HAP-1 (cell line): Measurements from ENCODE around the gene PTCH1.

Experiments
- DNase-seq, 2 experiments: peaks; one replicate each; pipeline ENCODE4 v3.0.0-alpha.2; 2016 to 2020; ENCODE audit warnings: low spot score in 2 of 2
- H3K27me3 ChIP-seq: fragments of 250-450 bp; sonication (Bioruptor Pico); 2 replicates; pipeline ENCODE4 v1.5.1; 2020; ENCODE audit warnings: low read depth, mild to moderate bottlenecking, moderate library complexity
- H3K36me3 ChIP-seq: fragments of 250-450 bp; sonication (Bioruptor Pico); replicated peaks from 2 replicates; pipeline ENCODE4 v1.5.1; 2020; ENCODE audit warnings: mild to moderate bottlenecking
- H3K4me1 ChIP-seq: fragments of 250-450 bp; sonication (Bioruptor Pico); 2 replicates; pipeline ENCODE4 v1.5.1; 2020; ENCODE audit warnings: mild to moderate bottlenecking
- H3K4me3 ChIP-seq: fragments of 250-450 bp; sonication (Bioruptor Pico); 2 replicates; pipeline ENCODE4 v1.5.1; 2020; ENCODE audit warnings: mild to moderate bottlenecking, moderate library complexity
- H3K9me3 ChIP-seq: fragments of 250-450 bp; sonication (Bioruptor Pico); 2 replicates; pipeline ENCODE4 v1.5.1; 2020; ENCODE audit warnings: mild to moderate bottlenecking, moderate library complexity
- in situ Hi-C: fragments of 300-500 bp; cut with MboI; formaldehyde crosslinking; loops from 3 replicates; pipeline ENCODE4 v1.14.3; 2020; ENCODE audit warnings: low sequenced_read_pairs, inconsistent platforms, mixed read lengths

Gene PTCH1

DNA sequence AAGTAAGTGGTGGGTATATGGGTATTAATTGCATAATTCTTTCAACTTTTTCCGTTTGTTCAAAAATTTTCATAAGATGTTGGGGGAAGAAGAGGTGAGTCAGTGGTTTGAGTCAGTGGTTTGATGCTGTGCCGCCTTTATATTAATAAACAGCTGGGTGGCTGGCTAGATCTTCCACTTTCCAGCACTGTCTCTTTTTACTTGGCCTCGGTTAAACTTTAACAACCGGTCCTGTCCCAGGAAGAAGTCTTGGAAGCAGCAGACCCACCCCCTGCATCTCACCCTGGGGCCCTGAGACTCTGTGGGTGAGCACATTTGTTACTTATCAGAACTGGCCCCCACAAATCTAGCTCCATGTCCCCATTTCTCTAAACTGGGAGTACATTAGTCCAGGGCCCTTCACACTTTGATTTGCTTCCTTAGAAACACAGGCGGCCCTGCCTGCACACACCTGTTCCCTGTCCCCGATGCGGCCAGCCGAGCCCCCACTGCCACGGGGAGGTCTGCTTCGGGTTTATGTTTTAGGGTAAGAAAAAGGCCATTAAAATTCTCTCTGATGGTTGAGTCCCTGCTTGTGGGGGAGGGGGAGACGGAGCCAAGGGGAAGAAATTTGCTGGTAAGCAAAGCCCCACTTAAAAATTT lies 90.7 kb downstream of the PTCH1 start:
- no peaks in the 10 kb centered on the region for H3K27me3 ChIP-seq
- H3K4me3 ChIP-seq = peak overlapping the region; percentile 42
- peaks cover 5% of the 10 kb centered on the region; the same call in 1 of the 2 replicates for H3K36me3 ChIP-seq
- in situ Hi-C loops = no loop called here
- peaks cover 19% of the 10 kb centered on the region for H3K9me3 ChIP-seq
- H3K4me1 ChIP-seq = peaks cover 6% of the 10 kb centered on the region
- DNase-seq = peak; percentile 10 to 49

DNA sequence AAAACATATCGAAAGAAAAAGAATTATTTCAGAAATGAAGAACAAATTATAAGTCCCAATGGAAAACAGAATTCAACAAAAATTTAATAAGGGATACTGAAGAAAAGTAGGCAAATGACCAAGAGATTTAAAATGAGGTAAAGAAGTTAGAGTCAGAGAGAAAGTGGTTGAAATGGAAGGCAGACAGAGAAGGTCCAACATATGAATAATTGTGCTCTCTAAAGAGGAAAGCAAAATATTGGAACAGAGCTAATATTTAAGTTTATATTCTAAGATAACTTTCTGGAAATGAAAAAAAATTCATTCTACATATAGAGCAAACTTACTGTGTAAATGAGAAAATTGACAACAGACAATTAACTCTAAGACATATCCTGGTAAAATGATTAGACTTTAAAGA lies 94.1 kb downstream of the PTCH1 start:
- Histone ChIP-seq H3K4me3 (no peak overlapping the region), H3K4me1 (peaks cover 6% of the 10 kb centered on the region), H3K9me3 (peaks cover 13% of the 10 kb centered on the region), H3K36me3 (peaks cover 5% of the 10 kb centered on the region), H3K27me3 (no peaks in the 10 kb centered on the region)
- in situ Hi-C loops = no loop called here
- DNase-seq = no peak

DNA sequence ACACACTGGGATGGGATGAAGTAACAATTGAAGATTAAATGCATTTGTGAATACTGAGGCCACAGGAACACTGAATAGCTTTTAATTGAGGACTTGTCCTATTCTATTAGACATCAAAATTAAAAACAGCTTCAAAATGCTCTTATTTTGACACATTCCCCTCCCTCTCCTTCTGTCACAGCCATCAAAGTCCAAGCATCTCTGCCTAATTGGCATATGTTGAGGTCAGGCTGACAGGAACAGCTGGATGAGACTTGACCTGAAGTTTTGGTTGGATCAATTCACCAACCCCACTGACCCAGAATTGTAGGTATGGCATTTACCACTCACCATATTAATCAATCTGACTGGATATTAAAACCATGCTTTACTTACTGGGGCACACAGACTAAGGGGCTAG lies 96.3 kb downstream of the PTCH1 start:
- in situ Hi-C loops = no loop called here
- H3K4me1 ChIP-seq = no peaks in the 10 kb centered on the region

DNA sequence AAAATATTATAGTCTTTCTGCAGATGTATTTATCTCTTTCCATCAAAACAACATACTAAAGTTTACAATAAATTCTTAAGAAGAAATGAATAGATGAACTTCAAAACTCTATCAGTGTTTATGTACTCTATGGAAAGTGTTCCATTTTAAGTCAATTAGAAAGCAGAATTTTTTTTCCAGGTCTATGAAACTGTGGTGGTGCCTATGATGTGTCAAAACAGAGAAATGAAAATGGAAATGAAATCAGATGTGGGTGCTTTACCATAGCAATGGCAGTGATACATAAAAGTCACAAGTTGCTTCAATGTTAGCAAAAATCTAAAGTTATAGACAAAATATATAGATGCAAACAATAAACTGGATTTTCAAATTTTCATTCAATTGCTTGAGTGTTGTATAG lies 97.3 kb downstream of the PTCH1 start:
- no peak for DNase-seq
- in situ Hi-C loops = no loop called here
- Histone ChIP-seq H3K4me1 (no peaks in the 10 kb centered on the region), H3K36me3 (peaks cover 5% of the 10 kb centered on the region), H3K4me3 (no peak overlapping the region), H3K27me3 (no peaks in the 10 kb centered on the region), H3K9me3 (peaks cover 13% of the 10 kb centered on the region)

More for the DNA sequence above, 96.3 kb downstream of the PTCH1 start:
- H3K9me3 ChIP-seq = peaks cover 13% of the 10 kb centered on the region
- no peaks in the 10 kb centered on the region for H3K27me3 ChIP-seq
- no peak overlapping the region for H3K4me3 ChIP-seq
- H3K36me3 ChIP-seq = peaks cover 5% of the 10 kb centered on the region
- DNase-seq = no peak

DNA sequence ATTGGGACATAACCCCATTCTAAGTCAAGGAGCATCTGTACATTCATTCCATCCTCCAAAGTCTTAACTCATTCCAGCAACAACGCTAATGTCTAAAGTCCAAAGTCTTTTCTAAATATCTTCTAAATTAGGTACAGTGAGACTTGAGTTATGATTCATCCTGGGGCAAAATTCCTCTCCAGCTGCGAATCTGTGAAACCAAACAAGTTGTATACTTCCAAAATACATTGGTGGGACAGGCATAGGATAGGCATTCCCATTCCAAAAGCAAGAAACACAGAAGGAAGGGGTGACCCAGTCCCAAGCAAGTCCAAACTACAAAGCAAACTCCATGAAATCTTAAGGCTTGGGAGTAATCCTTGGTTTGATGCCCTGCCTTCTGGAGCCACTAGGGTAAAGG lies 101.6 kb downstream of the PTCH1 start:
- no peaks in the 10 kb centered on the region; the same call in 1 of the 2 replicates for H3K36me3 ChIP-seq
- no peak for DNase-seq
- H3K9me3 ChIP-seq = no peaks in the 10 kb centered on the region
- in situ Hi-C loops = no loop called here
- H3K27me3 ChIP-seq = no peaks in the 10 kb centered on the region
- peaks cover 8% of the 10 kb centered on the region for H3K4me1 ChIP-seq
- no peak overlapping the region for H3K4me3 ChIP-seq

DNA sequence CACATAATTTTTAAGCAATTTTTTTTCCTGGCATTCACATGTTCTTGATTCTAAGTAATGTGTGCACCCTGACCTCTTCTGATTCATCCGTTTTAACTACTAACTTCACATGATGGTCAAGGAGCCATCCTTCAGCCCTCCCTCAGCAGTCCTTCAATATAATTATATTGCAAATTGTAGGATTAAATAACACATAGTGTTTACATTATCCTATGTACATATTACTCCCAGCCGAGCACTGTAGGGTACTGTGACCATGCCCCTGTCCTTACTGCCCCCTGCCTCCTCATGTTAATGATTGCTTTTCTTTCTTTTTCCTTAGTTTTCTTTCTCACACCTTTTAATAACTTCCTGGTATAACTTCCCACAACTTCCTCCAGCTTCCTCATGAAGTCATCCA lies 103.0 kb downstream of the PTCH1 start:
- peaks cover 9% of the 10 kb centered on the region for H3K4me1 ChIP-seq
- H3K4me3 ChIP-seq = no peak overlapping the region
- in situ Hi-C loops = no loop called here
- no peaks in the 10 kb centered on the region for H3K9me3 ChIP-seq
- H3K27me3 ChIP-seq = no peaks in the 10 kb centered on the region
- no peaks in the 10 kb centered on the region for H3K36me3 ChIP-seq
- DNase-seq = no peak

DNA sequence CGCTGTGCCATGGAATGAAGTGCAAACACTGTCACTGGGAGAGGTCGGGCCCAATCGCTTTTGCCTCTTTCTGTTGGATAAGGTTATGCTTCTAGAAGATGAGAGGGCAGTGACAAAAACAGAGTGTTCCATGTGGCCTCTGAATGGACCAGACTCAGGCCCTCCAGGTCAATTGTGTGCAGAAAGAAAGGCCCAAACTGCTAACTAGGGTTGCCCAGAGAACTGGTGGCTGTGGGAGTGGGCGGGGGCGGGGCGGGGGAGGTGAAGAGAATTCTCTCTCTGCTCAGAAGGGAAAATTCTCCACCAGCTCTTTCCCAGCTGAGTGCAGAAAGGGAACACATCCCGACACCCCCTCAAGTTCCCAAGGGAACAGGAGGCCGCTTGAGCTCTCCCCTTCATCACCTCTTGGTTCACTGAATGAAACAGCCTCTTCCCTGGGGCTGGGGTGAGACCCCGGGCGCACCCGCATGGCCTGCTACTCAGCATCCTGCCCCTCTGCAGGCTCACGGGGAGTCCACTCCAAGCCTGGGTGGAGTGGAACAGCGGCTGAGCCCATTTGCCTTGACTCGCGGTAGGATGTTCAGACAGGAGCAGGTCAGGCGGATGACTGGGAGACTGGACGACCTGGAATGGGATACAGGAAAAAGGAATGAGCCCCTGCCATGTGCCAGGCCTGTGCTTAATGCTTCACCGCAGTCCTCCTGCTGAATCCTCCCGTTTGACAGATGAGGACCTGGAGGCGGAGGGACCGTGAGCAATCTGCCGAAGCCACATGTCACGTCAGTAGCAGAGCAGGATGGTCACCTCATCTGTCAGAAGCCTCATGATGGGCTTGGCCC lies 105.5 kb downstream of the PTCH1 start:
- Histone ChIP-seq H3K4me1 (peaks cover 9% of the 10 kb centered on the region), H3K4me3 (no peak overlapping the region), H3K36me3 (no peaks in the 10 kb centered on the region), H3K9me3 (no peaks in the 10 kb centered on the region), H3K27me3 (no peaks in the 10 kb centered on the region)
- DNase-seq = no peak
- in situ Hi-C loops = no loop called here

DNA sequence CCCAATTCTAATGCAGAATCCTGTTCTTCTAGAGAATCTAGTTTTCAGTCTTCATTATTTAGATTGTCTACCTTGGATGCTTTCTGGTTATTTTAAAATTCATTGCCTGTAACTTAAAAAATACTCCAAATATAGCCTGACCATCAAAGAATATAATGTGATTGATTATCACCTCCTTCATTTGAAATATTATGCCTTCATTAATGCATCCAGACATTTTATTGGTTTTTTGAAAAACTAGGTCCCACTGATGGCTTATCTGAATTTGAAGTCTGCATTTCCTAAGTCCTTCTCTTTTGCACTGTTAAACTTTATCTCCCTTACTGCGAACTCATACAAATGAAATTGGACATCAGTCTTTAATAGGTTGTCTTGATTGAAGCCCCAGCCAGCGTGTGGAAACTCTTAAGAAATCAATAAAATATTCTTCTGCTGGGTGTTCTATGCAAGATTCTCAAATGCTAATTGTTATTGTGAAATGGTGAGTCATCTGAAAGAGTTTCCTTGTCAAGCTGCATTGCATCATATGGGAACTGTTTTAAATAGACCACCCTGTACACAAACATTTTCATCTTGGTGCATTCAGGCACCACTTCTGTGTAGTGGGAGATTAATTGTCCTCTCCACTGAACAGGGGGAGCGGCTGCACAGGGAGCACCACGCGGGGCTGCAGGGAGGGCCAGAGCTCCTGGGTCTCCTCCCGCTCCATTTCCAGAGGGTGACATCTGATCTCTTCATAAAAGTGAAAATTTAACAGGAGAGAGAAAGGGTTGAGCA lies 106.9 kb downstream of the PTCH1 start:
- Histone ChIP-seq H3K4me3 (no peak overlapping the region), H3K9me3 (no peaks in the 10 kb centered on the region), H3K27me3 (no peaks in the 10 kb centered on the region), H3K4me1 (peaks cover 9% of the 10 kb centered on the region), H3K36me3 (no peaks in the 10 kb centered on the region)
- in situ Hi-C loops = no loop called here
- peak; percentile 49 to 50 for DNase-seq

DNA sequence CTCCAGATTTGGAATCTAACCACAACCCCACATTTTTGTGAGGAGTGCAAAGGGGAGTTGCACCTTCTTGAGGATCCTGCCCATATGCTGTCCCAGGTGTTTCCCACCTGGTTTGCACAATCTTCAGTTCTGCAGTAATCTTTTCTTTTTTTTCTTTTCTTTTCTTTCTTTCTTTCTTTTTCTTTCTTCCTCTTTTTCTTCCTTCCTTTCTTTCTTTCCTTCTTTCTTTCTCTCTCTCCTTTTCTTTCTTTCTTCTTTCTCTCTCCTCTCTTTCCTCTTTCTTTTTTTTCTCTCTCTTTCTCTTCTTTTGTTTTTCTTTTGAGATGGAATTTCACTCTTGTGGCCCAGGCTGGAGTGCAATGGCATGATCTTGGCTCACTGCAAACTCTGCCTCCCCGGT lies 109.2 kb downstream of the PTCH1 start:
- H3K4me1 ChIP-seq = peaks cover 9% of the 10 kb centered on the region
- no peak overlapping the region for H3K4me3 ChIP-seq
- in situ Hi-C loops = no loop called here
- no peaks in the 10 kb centered on the region for H3K36me3 ChIP-seq
- no peaks in the 10 kb centered on the region for H3K9me3 ChIP-seq
- no peak for DNase-seq
- H3K27me3 ChIP-seq = no peaks in the 10 kb centered on the region

DNA sequence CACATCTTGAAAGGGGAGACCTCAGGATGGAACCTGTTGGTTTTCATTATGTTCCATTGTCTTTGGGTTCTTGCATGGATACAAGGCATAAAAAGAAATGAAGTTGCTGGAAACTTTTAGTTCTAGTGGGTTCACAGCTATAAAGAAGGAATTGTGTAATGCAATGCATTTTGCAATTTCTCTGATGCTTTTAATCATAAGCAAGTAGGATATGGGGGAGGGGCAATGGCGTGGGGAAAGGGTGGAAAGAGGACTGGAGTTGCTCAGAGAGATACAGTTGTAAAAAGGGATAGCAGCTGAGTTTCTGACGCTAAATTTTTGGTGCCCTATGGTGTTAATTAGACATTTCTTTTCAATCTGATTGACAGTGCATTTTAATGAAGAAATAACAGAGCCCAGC lies 110.7 kb downstream of the PTCH1 start:
- Histone ChIP-seq H3K36me3 (no peaks in the 10 kb centered on the region), H3K27me3 (no peaks in the 10 kb centered on the region), H3K4me1 (peaks cover 9% of the 10 kb centered on the region), H3K9me3 (no peaks in the 10 kb centered on the region), H3K4me3 (no peak overlapping the region)
- in situ Hi-C loops = no loop called here
- no peak for DNase-seq

DNA sequence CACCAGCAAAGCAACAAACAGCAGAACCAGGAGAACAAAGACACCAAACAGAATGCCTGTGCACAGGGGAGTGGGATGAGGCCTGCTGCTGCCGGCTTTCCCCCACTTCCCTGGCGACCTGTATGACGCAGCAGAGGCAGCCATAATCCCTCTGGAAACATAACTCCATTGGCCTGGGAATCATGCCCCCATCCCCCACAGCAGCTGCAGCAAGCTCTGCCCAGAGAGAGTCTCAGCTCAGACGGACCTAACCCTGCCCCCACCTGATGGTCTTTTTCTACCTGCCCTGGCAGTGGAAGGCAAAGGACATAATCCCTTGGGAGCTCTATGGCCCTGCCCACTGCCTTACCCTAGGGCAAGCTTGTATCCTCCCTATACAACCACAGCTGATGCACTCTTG lies 117.5 kb downstream of the PTCH1 start:
- no peaks in the 10 kb centered on the region for H3K36me3 ChIP-seq
- DNase-seq = no peak
- no peaks in the 10 kb centered on the region for H3K27me3 ChIP-seq
- H3K9me3 ChIP-seq = no peaks in the 10 kb centered on the region; the same call in 1 of the 2 replicates
- in situ Hi-C loops = no loop called here
- H3K4me1 ChIP-seq = no peaks in the 10 kb centered on the region
- no peak overlapping the region for H3K4me3 ChIP-seq
